HuH-7.5 (cell line): Measurements from ENCODE around the gene ZFAND3.
"Not testable (repeated sequence)": the region's sequence is repeated elsewhere in the genome, so short reads cannot be mapped to it uniquely, and the experiment has no call there.

Experiments
- DNase-seq: peaks from one replicate; pipeline ENCODE4 v3.0.0; 2011; ENCODE audit warnings: low spot score

Gene ZFAND3

DNA sequence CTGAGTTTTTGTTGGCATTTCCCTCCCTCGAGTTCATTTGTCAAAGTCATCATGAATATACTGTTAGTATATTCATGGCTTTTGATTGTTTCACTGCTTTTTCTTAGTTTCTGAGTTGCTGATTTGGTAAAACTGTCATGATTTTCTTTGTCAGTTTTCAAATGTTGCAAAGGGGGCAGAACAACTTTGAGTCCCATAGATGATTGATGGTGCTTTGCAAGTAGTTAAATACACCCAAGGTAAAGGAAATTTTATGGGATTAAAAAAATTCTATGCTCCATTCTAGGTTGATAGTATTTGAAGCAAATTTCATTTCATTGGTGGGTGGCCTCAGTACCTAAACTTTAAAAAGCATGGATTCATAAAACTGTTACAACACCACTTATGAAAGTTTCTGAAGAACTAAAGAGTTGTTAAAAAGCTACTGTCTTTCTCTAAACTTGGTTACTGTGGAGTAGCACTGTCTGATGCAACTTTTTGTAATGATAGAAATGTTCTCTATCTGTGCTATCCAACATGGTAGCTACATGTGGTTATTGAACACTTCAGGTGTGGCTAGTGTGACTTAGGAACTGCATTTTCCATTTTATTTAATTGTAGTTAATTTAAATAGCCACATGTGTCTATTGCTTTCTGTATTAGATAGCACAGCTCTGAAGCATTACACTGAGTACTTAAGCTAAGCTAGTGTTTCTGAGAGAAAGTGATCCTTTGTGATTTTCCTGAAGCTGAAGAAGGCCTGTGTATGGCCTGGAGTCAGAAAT is 153.6 kb downstream of the ZFAND3 start:
- no peak for DNase-seq

DNA sequence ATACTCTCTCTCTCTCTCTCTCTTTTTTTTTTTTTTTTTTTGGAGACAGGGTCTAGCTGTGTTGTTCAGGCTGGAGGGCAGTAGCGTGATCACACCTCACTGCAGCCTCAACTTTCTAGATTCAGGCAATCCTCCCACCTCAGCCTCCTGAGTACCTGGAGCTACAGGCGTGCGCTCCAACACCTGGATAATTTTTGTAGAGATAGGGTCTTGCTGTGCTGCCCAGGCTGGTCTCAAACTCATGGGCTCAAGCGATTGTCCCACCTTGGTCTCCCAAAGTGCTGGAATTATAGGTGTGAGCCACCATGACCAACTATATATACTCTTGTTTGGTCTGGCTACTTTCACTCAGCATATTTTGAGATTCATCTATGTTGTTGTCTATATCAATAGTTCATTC is 154.9 kb downstream of the ZFAND3 start:
- DNase-seq: no peak

DNA sequence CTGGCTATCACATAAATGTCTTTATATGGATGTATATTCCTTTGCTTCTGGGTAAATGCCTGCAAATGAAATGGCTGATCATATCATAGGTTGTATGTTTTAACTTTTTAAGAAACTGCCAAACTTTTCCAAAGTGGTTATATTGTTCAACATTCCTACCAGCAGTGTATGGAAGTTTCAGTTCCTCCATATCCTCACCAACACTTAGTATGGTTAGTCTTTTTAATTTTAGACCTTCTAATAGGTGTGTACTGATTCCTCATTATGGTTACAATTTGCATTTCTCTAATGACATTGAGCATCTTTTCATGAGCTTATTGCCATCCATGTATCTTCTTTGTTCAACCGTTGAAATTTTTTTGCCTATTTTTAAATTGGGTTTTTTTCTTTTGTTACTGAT is 155.4 kb downstream of the ZFAND3 start:
- no peak for DNase-seq

DNA sequence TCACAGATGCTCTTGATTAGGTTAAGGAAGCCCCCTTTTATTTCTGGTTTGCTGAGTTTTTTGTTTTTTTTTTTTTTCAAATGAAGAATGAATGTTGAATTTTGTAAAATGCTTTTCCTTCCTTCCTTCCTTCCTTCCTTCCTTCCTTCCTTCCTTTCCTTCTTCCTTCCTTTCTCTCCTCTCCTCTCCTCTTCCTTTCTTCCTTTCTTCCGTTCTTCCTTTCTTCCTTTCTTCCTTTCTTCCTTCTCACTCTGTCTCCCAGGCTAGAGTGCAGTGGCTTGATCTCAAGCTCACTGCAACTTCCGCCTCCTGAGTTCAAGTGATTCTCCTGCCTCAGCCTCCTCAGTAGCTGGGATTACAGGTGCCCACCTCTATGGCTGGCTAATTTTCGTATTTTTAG is 158.2 kb downstream of the ZFAND3 start:
- DNase-seq: no peak

DNA sequence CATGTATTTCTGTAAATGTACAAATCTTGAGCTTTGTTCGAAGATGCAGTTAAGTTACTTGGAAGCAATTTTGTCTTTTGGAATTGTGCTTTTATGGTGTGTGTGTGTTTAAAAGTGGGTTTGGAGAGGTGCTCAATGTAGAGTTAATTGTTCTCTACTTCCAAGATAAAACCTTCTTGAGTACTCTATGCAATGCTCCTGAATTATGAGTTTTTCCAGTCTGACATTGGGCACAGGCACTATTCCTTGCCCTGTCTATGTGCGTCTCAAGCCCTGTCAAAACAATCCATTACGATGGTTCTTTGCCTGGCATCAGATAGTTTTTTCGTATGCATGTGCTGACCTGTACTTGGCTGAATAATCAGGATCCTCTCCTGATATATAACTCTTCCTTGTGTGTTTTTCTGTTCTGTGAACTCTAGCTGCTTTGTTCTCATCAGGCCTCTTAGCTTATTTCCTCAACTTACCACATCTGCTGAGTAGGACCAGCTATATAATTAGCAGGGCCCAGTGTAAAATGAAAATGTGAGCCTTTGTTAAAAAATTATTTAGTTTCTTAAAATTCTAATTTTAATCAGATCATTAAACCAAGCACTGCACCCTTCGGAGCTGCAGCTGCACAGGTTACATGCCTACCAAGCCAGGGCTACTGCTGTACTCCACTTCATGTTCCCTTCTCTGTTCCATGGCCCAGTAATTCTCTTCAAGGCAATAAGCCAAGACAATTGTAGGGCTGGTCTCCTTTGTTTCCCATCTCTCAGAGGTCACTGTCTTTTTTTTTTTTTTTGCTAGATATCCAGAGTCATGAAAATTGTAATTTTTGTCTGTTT is 160.1 kb downstream of the ZFAND3 start:
- no peak for DNase-seq

DNA sequence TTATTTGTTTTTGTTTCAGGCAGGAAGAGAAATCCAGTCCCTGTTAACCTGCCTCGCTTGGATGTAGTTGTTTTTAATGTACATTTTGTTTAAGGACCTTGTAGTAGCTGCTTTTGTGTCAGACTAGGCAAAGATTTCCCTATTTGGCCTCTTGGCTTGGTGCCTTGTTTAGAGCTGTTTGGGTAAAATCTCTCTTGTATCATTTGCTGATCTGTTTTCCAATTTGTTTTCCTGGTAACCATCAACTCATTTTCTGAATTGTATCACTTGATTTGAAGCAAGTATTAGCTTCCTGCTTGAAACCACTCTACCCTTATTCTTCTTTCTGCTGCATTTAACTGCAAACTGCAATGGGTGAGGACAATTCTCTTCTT is 160.7 kb downstream of the ZFAND3 start:
- no peak for DNase-seq

DNA sequence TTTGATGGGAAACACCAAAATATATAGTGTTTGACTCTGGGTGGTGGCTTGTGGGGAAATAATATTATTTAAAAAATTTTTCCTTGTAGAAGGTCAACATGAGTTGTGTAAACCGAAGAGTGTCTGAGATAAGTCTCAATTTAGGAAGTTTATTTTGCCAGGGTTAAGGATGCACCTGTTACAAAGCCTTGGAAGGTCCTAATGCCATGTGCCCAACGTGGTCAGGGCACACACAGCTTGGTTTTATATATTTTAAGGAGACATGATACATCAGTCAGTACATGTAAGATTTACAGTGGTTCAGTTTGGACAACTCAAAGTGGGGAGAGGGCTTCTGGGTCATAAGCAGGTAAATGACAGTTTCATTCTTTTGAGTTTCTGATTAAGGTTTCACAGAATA is 162.1 kb downstream of the ZFAND3 start:
- no peak for DNase-seq

DNA sequence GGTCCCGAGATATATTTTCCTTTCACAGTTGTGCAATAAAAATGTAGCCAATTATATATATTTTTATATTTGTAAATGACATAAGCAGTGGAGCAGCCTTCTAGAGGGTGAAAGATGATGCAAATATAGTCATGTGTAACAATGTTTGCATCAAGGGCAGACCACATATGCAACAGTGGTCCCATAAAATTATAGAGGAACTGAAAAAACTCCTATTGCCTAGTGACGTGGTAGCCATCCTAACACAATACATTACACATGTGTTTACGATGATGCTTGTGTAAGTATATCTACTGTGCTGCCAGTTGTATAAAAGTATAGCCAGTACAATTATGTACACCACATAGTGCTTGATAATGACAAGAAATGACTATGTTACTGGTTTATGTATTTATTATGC is 162.8 kb downstream of the ZFAND3 start:
- DNase-seq: no peak

DNA sequence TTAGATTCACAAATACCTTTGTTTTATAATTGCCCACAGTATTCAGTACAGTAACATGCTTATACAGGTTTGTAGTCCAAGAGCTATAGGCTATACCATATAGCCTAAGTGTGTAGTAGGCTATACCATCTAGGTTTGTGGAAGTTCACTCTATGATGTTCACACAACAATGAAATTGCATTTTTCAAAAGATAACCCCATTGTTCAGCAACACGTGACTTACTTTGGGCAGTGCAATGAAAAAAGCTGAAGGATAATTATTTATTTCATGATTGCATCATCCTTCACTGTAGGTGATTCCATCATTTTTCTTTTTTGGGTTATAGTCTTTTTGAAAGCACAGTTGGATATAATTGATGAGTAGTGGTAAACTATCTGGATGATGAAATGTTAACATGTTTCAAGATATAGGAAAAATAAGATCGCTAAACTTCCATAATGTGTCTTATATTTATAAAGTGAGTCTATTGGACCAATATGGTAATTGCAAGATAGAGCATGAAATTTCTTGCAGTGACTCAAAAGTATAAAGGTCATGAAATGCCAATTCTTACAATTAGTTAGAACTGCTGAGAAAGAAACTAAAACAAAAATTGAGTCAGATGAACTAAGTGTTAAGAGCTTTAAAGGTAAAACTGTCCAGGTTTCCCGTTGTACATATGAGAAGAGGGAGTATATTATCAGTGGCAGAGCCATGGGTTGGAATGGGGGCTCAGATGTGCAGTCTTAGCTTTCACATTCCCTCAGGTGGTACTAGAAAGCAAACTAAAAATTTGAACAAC is 164.4 kb downstream of the ZFAND3 start:
- no peak for DNase-seq

DNA sequence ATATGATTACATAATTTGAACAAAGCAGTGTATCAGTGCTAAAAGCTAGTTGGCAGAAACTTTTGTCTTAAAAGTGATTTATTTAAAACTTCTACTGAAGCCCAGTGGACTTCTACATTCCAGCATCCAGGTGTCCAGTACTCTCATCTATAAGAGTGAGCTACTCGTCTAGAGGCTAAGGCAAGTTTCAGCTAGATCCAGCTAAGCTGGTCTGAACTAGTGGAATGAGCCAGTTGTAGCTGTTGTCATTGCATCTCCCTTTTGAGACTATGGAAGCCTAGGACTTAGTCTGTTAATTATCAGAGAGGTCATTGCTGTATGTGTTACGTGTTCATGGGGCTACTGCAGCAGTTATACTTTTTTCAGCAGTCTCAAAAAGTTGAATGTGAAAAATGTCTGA is 165.1 kb downstream of the ZFAND3 start:
- no peak for DNase-seq

DNA sequence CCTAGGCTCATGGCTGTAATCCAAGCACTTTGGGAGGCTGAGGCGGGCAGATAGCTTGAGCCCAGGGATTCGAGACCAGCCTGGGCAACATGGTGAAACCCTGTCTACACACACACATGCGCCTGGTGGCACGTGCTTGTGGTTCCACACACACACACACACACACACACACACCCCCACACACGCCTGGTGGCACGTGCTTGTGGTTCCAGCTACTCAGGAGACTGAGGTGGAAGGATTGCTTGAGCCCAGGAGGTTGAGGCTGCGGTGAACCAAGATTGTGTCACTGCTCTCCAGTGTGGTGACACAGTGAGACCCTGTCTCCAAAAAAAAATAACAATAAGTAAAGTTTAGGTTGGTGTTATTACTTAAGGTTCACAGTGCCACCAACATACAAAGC is 165.8 kb downstream of the ZFAND3 start:
- no peak for DNase-seq

DNA sequence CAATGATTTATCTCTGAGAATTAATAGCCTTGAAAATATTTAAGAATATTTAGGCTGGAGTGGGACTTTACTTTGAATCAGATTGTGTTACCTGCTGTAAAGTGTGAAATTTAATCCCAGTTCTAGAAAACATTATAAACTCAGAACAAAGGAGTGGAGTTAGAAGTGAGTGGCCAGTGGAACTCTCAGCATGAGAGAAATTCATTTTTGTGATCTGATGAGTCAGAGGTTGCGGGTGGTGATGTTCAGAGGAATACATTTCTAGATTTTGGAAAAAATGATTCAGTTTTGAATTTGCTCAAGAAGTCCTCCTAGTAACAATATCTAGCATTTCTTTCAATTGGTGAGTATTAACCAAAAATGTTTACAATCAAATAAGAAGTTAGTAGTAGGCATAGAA is 167.5 kb downstream of the ZFAND3 start:
- no peak for DNase-seq

DNA sequence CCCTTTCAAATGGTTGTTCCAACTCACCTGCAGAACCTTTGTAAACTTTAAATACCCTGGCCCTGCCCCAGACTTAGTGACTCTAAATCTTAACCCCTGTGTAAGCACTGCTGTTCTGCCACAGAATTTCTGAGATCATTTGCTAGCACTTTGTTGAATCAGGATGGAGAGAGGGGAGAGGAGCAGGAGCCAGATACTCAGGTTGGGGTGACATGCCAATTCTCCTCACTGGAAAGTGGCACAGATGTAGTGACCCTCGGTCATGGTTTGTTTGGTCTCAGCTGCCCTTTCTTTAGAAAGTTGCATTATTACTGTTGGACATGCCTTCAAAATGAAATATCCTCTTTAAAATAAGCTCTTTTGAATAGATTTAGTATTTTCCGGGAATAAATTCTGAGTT is 168.0 kb downstream of the ZFAND3 start:
- DNase-seq: no peak

DNA sequence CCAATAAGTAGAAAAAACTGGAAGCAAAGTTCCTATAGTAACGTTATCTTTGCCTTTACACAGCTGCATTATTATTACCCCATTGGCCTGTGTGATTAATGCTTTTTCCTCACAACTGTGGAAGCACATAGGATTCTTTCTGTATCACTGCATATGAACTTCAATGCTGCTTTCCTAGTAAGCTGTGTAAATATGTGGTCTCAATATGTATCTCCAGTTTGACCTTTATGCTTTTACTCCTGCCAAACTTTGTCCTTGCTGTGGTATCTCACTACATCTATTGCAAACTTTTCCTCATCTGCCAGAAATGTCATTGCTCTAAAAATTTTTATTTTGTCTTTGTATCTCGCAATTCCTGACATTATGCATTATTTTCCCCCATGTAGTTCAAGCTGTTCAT is 168.6 kb downstream of the ZFAND3 start:
- DNase-seq: peak; percentile 9

DNA sequence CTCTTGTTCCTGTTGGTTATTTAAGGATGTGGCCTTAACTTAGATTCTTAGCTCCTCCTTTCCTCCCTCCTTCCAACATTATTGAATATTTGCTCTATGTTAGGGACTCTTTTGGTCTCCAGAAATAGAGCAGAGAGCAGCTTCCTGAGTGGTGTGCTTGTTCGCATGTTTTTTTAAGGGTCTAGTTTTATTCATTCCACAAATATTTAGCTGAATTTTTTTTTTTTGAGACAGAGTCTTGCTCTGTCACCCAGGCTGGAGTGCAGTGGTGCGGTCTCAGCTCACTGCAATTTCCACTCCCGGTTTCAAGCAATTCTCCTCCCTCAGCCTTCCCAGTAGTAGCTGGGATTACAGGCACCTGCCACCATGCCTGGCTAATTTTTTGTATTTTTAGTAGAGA is 169.2 kb downstream of the ZFAND3 start:
- DNase-seq: no peak

DNA sequence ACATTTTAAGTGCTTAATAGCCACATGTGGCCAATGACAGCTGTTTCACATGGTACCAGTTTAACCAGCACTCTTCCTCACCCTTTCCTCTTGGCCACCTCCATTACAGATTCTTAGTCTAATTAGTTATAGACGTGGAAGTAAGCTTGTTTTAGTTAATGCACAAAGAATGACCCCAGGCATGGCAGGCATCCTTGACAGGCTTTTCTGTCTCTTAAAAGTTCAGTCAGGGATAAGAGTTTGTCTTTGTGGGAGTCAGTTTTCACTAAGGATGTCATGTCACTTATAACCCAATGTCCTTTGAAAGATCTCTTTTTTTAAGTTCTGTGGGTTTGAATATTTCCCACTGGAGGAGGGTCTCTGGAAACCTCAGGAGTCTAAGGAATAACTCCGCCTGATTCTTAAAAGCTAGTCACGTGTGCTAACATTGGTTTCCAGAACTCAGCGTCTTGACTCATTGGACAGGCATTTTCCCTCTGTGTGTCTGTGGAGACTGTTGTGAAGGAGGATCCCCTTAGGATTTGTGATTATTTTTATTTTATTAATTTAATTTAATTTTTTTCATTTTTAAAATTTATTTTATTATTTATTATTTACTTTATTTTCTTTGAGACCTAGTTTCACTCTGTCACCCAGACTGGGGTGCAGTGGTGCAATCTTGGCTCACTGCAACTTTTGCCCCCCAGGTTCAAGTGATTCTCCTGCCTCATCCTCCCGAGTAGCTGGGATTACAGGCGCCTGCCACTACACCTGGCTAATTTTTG is 171.4 kb downstream of the ZFAND3 start:
- DNase-seq: no peak

DNA sequence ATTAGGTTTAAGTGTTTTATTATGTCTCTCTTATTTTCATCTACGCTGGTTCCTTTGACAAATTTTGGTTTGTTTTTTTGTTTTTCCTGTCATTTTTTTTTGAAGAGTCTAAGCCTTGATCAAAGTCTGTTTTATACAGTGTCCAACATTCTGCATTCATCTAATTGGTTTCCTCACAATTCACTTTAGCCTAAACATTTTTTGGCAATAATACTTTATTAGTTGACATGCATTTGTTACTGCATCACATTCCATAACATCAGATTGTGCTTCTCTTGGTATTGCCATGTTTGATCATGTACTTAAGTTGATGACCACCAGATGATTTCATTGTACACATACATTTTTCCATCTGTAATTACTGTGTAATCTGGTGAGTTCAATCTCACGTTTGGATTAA is 173.2 kb downstream of the ZFAND3 start:
- DNase-seq: no peak

DNA sequence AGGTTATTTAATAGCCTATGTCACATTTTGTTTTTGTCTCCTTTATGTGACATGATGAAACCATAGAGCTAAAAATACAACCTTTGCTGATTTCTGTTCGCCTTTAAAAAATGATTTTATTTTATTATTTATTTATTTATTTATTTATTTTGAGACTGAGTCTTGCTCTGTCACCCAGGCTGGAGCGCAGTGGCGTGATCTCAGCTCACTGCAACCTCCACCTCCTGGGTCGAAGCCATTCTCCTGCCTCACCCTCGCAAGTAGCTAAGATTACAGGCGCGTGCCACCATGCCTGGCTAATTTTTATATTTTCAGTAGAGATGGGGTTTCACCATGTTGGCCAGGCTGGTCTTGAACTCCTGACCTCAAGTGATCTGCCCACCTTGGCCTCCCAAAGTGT is 173.7 kb downstream of the ZFAND3 start:
- DNase-seq: not testable (repeated sequence)

DNA sequence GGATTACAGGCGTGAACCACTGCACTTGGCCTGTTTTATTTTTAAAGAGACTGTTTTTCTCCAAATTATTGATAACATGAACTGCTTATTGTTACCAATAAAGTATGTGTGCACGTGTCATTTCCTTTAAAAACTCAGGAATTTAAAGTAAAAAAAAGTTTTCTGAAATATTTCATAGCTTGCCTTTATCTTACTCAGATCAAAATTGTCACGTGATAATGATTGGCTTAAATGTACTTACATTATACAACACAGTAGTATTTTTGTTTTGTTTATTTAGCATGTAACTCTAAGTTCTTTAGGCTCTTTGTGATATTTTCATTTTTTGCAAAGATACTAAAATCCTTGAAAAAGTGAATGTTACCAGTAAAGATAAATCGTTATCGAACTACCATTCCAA is 174.1 kb downstream of the ZFAND3 start:
- no peak for DNase-seq

DNA sequence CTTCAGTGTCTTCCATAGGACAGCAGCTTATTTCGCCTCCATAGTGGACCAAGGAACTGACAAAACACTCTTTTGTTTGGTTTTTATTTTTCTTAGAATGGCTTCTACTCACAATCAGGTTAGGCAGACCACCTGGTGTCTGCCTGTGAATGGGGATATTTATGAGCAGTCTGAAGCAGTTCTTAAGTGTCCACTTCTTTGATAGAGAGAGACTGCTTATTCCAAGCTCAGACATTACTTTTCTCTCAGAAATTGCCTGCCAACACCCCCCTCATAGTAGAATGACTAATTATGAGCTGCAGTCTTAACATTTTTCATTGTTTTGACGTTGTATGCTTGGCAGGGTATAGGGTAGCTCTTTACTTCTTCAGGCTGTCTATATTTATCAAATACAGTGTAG is 174.7 kb downstream of the ZFAND3 start:
- no peak for DNase-seq

DNA sequence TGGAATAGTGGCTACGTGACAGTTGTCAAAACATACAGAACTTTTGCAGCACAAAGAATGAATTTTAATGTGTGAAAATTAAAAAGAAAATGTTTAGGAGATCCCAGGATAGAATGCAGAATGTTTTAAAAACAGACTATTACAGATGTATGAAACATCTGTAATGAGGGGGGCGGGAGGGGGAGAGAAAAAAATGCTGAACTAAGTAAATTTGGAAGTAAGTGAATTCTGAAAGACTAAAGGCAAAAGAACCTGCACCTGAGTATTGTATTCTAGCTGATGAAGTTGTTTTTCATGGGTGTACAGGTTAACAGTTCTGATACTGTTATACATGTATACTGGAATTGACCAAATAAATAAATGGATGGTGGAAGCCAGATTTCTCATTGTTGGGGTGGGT is 178.8 kb downstream of the ZFAND3 start:
- DNase-seq: no peak

DNA sequence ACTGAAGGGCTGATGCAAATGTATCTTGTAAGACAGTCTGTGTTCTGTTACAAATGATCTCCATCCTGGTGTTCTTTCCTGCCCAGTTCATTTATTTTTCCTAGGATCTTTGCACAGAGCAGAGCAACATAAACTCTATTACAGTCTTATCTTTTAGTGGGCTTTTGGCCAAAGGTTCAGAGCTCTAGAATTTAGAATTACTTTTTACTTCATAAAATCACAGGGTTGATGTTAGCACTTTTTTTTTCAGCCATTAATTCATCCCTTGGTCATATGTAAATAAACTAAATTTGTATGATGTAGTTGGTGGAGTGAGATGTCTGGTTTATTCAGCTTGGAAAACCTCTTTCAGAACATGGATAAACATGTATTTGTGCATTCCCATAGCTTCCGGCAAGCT is 181.9 kb downstream of the ZFAND3 start:
- DNase-seq: no peak
